Activated T-cell treated with anti-CD3 and anti-CD28 coated beads, Interleukin-2, amount 50 U/mL, for 72 hours (primary cell): ENCODE measurements around the gene DCTN3. TPM values are rescaled to one million over a fixed set of nuclear protein-coding genes. Genes with fewer than 3 reads are reported as not detected.

Experiments used
- ATAC-seq, 2 donors: fragments of 150-1000 bp; cut with Tn5 transposase; replicated peaks in 1 of 2; 2 replicates each; pipeline ENCODE4 v1.10.0; 2021; ENCODE audit warnings: moderate library complexity in 2 of 2, mild to moderate bottlenecking in 1 of 2
- DNase-seq, 2 donors: peaks; one replicate each; pipeline ENCODE4 v3.0.0; 2021 to 2022; ENCODE audit warnings: mixed read lengths in 1 of 2
- H3K27ac Mint-ChIP-seq: one replicate; pipeline ENCODE4 v1.8.0; 2022; ENCODE audit warnings: mild to moderate bottlenecking, moderate library complexity, mixed read lengths
- H3K27me3 Mint-ChIP-seq: one replicate; pipeline ENCODE4 v1.8.0; 2022; ENCODE audit warnings: low read depth, mixed read lengths
- H3K36me3 Mint-ChIP-seq, 2 donors: one replicate each; pipeline ENCODE4 v1.8.0; 2022; ENCODE audit warnings: mixed read lengths in 2 of 2, mild to moderate bottlenecking in 1 of 2; ENCODE audit not compliant: insufficient read depth in 2 of 2
- H3K4me1 Mint-ChIP-seq: one replicate; pipeline ENCODE4 v1.8.0; 2022; ENCODE audit warnings: low read depth, mixed read lengths
- H3K4me3 Mint-ChIP-seq, 2 donors: one replicate each; pipeline ENCODE4 v1.8.0; 2022; ENCODE audit warnings: mild to moderate bottlenecking in 2 of 2, mixed read lengths in 2 of 2, moderate library complexity in 2 of 2
- H3K9me3 Mint-ChIP-seq, 2 donors: one replicate each; pipeline ENCODE4 v1.8.0; 2022; ENCODE audit warnings: mixed read lengths in 2 of 2
- total RNA-seq, 2 donors: library from RNA; stranded (reverse); gene quantifications; one replicate each; pipeline ENCODE4 v1.2.3, GENCODE V29; 2022

The DCTN3 gene
- total RNA-seq, 2 donors from 2014 or later = 75.6 to 79.2 TPM

GRCh38 chr9:34566322-34566721 is 54.0 kb downstream of the DCTN3 start:
- Mint-ChIP-seq H3K27ac (no peak overlapping the region), H3K27me3 (peaks cover 40% of the 10 kb centered on the region), H3K36me3 (no peaks in the 10 kb centered on the region), H3K4me1 (no peaks in the 10 kb centered on the region), H3K9me3 (no peaks in the 10 kb centered on the region), H3K4me3 (no peak overlapping the region)
- ATAC-seq = no peak
- DNase-seq = no peak

GRCh38 chr9:34565856-34566255 is 54.4 kb downstream of the DCTN3 start:
- Mint-ChIP-seq H3K36me3 (no peaks in the 10 kb centered on the region), H3K4me1 (no peaks in the 10 kb centered on the region), H3K27ac (no peak overlapping the region), H3K9me3 (no peaks in the 10 kb centered on the region), H3K27me3 (peaks cover 40% of the 10 kb centered on the region), H3K4me3 (no peak overlapping the region)
- ATAC-seq (no peak), DNase-seq (no peak)

- no peak overlapping the region for H3K27ac Mint-ChIP-seq
These were observed 55.7 kb downstream of the DCTN3 start for GRCh38 chr9:34564617-34565016.

More at GRCh38 chr9:34564617-34565016, 55.7 kb downstream of the DCTN3 start:
- ATAC-seq (no peak), DNase-seq (no peak)
- Mint-ChIP-seq H3K4me3 (no peak overlapping the region), H3K4me1 (no peaks in the 10 kb centered on the region), H3K36me3 (no peaks in the 10 kb centered on the region), H3K27me3 (peaks cover 42% of the 10 kb centered on the region), H3K9me3 (no peaks in the 10 kb centered on the region)

Other genes starting within 250 kb of the DCTN3 start
- 1 to 10 TPM; 1.7 TPM for gene MYORG, start 243.6 kb downstream of the DCTN3 start, total RNA-seq
- 10 to 100 TPM; 15.2 to 18.1 TPM for gene FAM219A, start 161.9 kb downstream of the DCTN3 start, total RNA-seq
- under 1 TPM in 1 of 2 donors, not detected in 1; 0.23 TPM for gene DNAI1, start 161.7 kb downstream of the DCTN3 start, total RNA-seq
- gene ENHO, start 97.5 kb downstream of the DCTN3 start, total RNA-seq = under 1 TPM in 1 of 2 donors, not detected in 1; 0.23 TPM
- not detected for gene CNTFR, start 30.8 kb downstream of the DCTN3 start, total RNA-seq
- gene RPP25L, start 8.4 kb downstream of the DCTN3 start, total RNA-seq = 10 to 100 TPM; 25.0 to 31.8 TPM
- under 1 TPM; 0.16 to 0.29 TPM for gene ARID3C, start 8.6 kb upstream of the DCTN3 start, total RNA-seq
- 10 to 100 TPM; 44.2 to 61.0 TPM for gene SIGMAR1, start 17.3 kb upstream of the DCTN3 start, total RNA-seq
- gene GALT, start 26.2 kb upstream of the DCTN3 start, total RNA-seq = 10 to 100 TPM; 61.6 to 67.2 TPM
- gene IL11RA, start 31.7 kb upstream of the DCTN3 start, total RNA-seq = 10 to 100 TPM; 55.2 to 55.8 TPM
- gene CCL27, start 42.2 kb upstream of the DCTN3 start, total RNA-seq = 1 to 10 TPM; 1.4 to 3.7 TPM
- not detected for gene CCL19, start 70.8 kb upstream of the DCTN3 start, total RNA-seq
- gene CCL21, start 89.6 kb upstream of the DCTN3 start, total RNA-seq = not detected